NCI-H82 treated with DMSO at 0.1 percent for 48 hours (cell line): ENCODE measurements around the gene C16orf86.
"Not testable (repeated sequence)": the region's sequence is repeated elsewhere in the genome, so short reads cannot be mapped to it uniquely, and the experiment has no call there.

Source experiments
- DNase-seq: peaks from one replicate; lab custom pipeline; 2025; ENCODE audit not compliant: unreplicated experiment; lab: John Stamatoyannopoulos, UW

The C16orf86 gene

DNA sequence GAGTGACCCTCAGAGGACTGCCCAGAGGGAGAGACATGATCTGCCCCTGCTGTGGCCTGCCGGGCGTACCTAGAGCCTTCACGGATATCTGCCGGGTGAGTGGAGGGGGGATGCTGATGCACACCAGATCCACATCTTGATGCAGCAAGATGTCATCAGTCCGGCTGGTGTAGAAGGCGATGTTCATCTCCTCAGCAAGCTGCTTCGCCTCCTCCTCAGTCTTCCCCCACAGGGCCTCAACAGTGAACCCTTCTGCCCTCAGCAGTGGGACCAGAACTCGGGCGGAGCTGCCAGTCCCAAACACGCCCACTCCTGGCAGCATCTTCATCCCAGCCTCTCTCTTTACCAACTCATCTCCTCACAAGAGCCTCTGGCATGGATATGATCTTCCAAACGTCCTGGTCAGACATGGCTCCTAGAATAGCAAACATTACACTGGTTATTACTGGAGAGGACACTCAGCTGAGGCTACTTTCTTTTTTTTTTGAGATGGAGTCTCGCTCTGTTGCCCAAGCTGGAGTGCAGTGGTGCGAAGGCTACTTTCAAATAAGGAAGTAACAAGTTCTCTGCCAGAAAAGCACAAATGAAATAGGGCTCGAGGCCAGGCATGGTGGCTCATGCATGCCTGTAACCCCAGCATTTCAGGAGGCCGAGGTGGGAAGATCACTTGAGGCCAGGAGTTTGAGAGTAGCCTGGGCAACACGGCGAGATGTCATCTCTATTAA is 18.9 kb downstream of the C16orf86 start:
- no peak for DNase-seq

DNA sequence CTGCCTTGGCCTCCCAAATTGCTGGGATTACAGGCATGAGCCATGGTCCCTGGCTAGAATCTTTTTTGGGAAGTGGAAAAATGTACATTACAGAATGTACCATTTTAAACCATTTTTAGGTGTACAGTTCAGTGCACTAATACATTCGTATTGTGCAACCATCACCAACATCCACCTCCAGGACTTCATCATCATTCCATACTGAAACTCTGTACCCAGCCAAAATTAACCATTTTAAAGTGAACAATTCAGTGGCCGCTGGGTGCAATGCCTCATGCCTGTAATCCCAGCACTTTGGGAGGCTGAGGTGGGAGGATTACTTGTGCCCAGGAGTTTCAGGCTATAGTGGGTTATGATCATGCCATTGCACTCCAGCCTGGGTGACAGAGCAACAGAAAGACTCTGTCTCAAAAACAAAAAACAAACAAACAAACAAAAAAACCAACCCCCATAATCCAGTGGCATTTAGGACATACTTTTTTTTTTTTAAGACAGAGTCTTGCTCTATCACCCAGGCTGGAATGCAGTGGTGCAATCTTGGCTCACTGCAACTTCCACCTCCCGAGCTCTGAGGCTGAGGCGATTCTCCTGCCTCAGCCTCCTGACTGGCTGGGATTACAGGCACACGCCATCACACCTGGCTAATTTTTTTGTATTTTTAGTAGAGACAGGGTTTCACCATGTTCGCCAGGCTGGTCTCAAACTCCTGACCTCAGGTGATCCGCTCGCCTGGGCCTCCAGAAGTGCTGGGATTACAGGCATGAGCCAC is 27.1 kb downstream of the C16orf86 start:
- not testable (repeated sequence) for DNase-seq

DNA sequence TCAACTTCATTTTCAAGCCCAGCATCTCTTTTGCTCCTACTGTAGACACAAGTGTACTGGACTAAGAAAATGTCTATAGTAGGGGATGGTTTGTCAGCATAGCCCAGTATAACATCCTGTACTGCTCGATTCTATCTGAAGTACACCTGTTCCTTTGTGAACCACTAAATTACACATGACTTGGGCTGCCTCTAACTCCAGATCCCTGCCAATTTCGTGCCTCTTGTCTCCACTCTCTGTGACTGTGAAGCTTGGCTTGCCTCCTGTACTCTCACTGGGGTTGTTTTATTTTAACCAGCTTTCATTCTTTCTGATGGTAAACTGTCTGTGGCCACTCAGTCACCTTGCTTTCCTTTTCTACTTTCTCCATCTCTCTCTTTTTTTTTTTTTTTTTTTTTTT is 28.0 kb downstream of the C16orf86 start:
- no peak for DNase-seq

DNA sequence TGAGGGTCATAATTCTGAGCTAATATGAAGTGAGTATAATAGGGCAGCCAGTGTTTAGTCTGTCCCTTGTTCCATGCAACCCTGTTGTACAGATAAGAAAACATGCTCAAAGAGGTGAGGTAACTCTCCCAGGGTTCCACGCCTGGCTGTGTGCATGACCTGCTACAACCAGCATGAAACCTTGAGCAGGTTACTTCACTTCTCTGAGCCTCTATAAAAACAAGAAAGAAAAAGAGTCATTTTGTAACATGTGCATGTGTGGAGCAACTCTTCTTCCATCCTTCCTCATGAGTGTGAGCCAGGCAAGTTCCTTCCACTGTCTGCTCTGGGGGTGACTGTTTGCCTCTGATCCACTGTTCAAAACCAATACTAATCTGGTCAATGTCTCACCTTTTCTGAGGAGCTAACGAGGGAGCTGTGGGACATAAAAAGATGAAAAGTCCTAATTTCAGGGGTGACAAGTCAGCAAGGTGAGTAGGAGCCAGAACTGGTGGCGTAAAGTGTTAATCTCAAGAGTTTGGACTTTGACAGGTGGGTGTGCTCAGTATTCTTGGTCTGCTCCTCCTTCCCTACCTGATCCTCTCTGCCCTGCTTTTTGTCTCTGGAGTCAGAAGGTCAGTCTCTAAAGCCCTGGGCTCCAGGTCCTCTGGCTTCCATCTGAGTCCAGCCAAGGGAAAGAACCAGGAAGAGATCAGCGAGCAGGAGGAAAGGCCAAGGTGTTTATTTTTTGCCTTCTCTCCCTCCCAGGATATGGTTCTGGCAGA is 31.0 kb downstream of the C16orf86 start:
- DNase-seq: no peak

DNA sequence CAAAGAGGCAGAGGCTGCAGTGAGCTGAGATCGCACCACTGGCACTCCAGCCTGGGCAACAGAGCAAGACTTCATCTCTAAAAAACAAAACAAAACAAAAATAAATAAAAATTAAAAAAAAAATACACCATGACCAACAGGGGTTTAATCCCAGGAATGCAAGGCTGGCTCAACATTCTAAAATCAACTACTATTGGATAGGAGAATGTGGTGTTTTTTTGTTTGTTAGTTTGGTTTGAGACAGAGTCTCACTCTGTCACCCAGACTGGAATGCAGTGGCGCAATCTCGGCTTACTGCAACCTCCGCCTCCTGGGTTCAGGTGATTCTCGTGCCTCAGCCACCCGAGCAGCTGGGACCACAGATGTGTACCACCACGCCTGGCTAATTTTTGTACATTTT is 32.7 kb downstream of the C16orf86 start:
- no peak for DNase-seq

DNA sequence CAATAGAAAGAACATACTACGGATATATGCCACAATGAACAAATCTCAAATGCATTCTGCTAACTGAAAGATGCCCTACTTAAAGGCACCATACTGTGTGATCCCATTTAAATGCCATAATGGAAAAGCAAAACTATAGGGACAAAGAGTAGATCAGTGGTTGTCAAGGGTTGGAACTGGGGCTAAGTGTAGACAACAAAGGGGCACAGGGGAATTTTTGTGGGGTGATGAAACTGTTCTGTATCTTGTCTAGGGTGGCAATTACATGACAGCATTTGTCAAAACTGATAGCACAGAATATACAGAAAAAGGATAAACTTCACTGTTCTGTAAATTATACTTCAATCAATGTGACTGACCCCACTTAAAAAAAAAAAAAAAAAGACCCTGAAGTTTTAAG is 34.8 kb downstream of the C16orf86 start:
- no peak for DNase-seq

DNA sequence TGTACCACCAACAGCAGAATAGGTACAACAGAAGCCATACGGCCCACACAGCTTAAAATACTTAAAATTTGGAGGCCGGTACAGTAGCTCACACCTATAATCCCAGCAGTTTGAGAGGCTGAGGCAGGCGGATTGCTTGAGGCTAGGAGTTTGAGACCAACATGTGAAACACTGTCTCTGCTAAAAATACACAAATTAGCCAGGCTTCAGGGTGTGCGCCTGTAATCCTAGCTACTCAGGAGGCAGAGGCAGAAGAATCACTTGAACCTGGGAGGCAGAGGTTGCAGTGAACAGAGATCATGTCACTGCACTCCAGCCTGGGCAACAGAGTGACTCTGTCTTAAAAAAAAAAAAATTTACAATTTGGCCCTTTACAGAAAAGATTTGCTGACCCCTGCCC is 35.5 kb downstream of the C16orf86 start:
- DNase-seq: no peak

DNA sequence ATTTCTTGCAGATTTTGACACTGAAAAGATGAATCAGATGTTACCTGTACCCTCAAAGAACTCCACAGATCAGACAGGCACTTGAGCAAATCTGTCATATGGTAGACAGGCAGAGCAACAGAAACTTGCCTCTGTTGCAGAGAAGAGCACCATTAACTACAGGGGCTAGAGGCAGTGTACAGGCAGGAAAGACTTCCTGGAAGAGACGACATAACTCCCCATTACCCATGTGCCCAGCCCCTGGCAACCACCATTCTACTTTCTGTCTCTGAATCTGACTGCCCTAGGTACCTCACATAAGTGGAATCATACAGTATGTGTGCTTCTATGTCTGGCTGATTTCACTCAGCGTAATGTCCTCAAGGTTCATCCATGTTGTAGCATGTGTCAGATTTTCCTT is 37.0 kb downstream of the C16orf86 start:
- DNase-seq: no peak

DNA sequence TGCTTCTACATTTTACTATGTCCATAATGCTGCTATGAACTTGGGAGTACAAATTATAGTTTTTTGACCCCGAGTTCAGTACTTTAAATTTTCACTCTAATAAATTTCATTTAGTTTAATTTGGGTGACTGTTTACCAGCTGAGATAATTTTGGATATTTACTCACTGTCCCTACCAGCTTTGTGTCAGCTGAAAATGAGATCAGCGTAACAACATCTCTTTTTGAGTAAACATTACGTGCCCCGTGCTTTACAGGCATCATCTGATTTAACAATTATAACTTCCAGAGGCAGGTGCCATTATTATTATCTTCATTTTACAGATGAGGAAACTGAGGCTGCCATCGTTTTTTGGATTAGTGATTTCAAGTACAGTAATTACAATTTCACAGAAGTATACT is 37.5 kb downstream of the C16orf86 start:
- no peak for DNase-seq

DNA sequence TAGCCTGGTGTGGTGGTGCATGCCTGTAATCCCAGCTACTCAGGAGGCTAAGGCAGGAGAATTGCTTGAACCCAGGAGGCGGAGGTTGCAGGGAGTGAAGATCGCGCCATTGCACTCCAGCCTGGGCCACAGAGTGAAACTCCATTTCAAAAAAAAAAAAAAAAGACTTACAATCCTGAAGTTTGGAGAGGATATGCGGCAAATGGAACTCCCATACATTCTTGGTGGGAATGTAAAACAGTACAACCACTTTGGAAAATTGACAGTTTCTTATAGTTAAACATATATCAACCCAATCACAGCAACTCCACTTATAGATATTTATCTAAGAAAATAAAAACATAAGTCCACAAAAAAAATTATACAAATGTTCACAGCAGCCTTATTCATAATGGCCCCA is 40.6 kb downstream of the C16orf86 start:
- DNase-seq: no peak

DNA sequence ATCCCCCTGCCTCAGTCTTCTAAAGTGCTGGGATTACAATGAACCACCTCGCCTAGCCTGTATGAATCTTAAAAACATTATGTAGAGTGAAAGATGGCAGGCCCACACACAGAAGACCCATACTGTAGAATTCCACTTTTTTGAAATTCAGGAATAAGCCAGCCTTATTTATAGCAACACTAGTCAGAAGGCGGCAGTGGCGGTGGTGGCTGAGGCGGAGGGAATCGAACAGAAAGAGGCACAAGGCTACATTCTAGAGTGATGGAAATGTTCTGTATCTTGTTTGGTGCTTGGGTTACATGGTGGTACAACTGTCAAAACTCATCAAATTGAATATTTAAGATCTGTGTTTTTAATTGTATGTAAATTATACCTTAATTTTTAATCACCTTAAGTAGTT is 41.2 kb downstream of the C16orf86 start:
- DNase-seq: no peak

DNA sequence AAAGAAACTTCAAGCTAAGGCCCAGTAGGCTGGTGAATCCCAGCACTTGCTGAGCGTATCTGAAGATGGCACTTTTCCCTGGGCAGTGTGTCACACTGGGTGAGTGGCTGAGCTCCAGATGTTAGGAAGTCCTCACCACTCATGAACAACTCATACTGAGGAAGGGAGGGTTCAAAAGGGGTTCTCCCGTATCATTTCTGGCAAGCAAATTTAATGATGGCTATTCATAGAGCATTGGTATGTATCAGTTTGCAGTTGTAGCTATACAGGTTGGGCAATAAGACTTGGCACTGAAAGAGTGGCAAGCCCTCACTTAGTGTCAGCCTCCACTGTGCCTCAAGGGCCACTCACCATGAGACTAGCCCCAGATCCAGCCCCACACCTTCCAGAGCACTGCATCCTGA is 41.8 kb downstream of the C16orf86 start:
- no peak for DNase-seq

DNA sequence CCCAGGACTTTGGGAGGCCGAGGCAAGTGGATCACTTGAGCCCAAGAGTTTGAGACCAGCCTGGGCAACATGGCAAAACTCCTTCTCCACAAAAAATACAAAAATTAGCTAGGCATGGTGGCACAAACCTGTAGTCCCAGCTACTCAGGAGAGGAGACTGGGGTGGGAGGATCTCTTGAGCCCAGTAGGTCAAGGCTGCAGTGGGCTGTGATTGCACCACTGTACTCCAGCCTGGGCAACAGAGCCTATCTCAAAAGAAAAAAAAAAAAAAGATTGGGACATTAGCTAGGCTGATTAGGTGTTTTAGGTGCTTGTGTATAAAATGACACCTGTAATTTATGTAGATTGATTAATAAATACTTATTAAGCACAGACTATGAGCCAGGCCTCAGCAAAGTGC is 42.4 kb downstream of the C16orf86 start:
- no peak for DNase-seq

DNA sequence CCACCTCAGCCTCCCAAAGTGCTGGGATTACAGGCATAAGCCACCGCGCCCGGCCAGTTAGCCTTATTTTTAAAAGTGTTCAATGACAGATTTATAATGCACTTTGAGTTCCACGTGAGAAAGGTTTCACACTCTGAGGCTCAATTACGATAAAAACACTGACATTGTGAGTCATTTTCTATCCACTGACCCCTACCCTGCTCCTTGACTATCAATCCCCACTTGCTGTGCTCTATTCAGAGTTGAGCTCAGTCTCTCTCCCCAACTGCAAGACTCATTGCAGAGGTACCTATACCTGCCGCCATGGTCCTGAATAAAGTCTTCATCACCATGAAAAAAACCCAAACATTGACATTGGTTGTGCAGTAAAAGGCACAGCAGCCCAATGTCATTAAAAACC is 44.0 kb downstream of the C16orf86 start:
- no peak for DNase-seq

DNA sequence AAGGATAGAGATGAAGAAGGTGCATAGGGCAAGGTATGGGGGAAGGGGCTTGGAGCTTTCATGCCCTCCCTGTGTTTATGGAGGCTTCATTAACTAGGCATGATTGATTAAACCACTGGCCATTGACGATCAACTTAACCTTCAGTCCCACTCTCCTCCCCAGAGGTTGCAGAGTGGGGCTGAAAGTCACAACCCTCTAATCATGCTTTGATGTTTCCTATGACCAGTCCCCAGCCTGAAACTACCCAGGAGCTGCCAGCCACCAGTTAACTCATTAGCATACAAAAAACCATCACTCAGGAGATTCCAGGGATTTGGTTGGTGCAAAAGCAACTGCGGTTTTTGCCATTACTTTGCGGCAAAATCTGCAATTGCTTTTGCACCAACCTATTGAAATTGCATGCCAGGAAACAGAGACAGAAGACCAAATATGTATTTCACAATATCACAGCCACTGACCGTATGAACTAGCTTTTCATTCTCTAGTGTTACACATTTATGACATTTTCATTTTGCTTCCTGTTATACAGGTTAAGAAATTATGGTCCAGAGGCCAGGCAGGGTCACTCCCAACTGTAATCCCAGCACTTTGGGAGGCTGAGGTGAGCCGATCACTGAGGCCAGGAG is 47.1 kb downstream of the C16orf86 start:
- no peak for DNase-seq

DNA sequence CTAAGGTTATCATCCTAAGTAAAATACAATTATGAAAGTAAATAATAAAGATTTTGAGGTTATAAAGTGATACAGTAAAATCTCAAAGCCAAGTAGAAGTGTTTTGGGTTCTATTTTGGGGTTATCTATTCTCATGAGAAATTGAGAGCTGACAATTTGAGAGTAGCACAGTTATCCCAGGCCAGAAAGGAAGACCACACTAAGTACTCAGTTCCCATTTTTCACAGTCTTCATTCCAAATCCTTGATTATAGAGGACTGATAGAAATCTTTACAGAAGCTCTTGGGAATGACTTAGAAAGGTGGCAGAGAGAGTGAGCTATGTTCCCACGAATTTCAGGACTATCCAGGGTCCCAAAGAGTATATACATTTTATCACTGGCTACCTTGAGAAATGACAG is 47.9 kb downstream of the C16orf86 start:
- no peak for DNase-seq

DNA sequence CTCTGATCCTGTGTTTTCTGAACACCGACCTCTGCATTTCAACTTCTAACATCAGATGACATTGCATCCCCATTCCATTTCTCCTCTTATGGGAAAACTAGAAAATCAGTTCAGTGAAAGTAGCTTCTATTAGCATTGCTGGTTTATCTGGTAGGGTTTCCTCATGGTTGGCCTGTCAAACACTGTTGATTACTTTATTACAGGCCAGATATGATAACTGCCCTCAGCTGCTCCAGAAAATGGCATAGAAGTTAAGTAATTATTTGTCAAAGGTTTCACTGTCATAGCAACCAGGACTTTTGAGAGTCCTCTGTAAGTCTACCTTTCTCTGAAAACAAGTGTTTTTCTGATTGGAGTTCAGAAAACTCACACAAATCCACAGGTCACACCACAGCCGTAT is 49.5 kb downstream of the C16orf86 start:
- DNase-seq: no peak
